GM06990 (cell line): ENCODE measurements around the gene CST4.

Experiments
- DNase-seq: peaks from one replicate; pipeline ENCODE4 v3.0.0-alpha.2; 2011; ENCODE audit not compliant: insufficient read length; ENCODE audit errors: extremely low read depth
- H3K27me3 ChIP-seq: replicated peaks from 2 replicates; pipeline ENCODE4 v1.6.0; 2011; ENCODE audit warnings: low read length; ENCODE audit not compliant: control insufficient read depth, insufficient read depth
- H3K36me3 ChIP-seq: 2 replicates; pipeline ENCODE4 v1.5.1; 2011; ENCODE audit warnings: low read length; ENCODE audit not compliant: control insufficient read depth, insufficient read depth
- H3K4me3 ChIP-seq: replicated peaks from 2 replicates; pipeline ENCODE4 v1.5.1; 2011; ENCODE audit warnings: low read depth, mild to moderate bottlenecking, control low read depth, low read length
- TF ChIP-seq, protein P1 (sequence below): IDR thresholded peaks from 2 replicates; pipeline ENCODE4 v1.5.1; 2011; ENCODE audit warnings: low read length, control low read depth, mild to moderate bottlenecking, inconsistent platforms; ENCODE audit not compliant: insufficient read depth, poor library complexity, severe bottlenecking

Gene CST4

DNA sequence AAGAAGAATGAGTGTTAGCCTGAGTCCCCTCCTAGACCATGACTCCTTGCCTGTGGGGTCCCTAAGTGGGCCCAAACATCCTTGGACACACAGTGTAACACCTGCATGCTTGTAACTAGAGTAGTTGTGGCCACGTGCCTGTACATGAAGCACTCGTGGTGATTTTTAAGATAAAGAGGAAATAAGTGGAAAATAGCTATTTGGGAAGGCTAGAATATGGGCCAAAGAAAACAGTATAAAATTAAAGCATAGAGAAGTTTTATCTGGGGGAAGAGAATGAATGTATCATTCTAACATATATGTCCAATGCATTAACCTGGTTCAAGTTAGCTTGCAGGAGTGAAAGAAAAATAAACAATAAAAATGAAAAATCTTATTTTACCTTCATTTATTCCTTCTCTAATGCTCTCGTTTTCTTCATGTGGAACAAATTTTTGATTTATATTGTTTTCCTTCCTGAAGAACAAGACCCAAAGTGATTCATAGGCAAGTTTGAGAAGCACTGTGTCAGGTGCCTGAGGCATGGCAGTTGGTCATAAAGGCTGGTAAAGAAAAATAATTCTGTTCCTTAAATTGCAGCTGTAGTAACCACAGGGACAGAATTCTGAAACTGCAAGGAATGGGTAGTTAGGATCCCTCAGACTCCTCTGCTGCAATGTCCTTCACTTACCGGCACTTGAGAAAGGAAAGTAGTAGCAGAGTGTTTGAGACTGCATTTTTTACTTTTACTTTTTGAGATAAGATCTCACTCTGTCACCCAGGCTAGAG lies 42.5 kb downstream of the CST4 start:
- no peak for DNase-seq
- no peaks in the 10 kb centered on the region for H3K27me3 ChIP-seq
- no peaks in the 10 kb centered on the region for H3K36me3 ChIP-seq
- TF ChIP-seq, protein P1, sequence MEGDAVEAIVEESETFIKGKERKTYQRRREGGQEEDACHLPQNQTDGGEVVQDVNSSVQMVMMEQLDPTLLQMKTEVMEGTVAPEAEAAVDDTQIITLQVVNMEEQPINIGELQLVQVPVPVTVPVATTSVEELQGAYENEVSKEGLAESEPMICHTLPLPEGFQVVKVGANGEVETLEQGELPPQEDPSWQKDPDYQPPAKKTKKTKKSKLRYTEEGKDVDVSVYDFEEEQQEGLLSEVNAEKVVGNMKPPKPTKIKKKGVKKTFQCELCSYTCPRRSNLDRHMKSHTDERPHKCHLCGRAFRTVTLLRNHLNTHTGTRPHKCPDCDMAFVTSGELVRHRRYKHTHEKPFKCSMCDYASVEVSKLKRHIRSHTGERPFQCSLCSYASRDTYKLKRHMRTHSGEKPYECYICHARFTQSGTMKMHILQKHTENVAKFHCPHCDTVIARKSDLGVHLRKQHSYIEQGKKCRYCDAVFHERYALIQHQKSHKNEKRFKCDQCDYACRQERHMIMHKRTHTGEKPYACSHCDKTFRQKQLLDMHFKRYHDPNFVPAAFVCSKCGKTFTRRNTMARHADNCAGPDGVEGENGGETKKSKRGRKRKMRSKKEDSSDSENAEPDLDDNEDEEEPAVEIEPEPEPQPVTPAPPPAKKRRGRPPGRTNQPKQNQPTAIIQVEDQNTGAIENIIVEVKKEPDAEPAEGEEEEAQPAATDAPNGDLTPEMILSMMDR, result no peak
- no peak overlapping the region for H3K4me3 ChIP-seq

DNA sequence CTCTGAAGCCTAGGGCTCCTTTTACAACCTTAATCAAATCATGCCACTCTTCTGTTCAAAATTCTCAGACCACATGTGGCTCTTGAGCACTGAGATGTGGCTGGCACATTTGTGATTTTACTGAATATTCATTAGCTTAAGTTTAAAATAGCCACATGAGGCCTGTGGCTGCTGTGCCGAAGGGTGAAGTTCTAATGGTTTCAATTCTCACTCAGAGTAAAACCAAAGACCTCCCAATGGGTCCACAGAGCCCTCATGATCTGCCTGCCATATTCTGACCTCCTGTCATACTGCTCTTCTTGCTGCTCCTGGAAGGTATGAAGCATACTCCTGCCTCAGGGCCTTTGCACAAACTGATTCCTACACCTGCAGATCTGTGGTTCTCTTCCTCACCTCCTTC lies 43.3 kb downstream of the CST4 start:
- DNase-seq, result no peak
- TF ChIP-seq, protein P1, result no peak
- no peaks in the 10 kb centered on the region for H3K36me3 ChIP-seq
- no peaks in the 10 kb centered on the region for H3K27me3 ChIP-seq
- H3K4me3 ChIP-seq, result no peak overlapping the region

DNA sequence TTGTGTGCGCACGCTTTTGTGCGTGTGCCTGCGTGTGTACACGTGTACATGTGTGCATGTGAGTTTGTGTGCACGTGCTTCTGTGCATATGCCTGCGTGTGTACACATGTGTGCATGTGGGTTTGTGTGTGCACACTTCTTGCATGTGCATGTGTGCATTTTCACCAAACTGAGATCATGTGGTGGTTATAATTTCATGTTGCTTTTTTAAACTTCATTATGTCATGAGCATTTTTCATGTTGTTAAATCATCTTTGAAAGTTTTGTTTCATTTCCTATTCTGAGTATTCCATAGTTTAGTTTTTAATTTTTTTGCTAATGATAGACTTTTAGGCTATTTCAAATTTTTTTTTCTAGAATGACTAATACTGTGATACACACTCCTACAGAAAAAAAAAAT lies 44.7 kb downstream of the CST4 start:
- TF ChIP-seq, protein P1, result no peak
- Histone ChIP-seq H3K27me3 (no peaks in the 10 kb centered on the region), H3K4me3 (no peak overlapping the region), H3K36me3 (no peaks in the 10 kb centered on the region)
- no peak for DNase-seq

DNA sequence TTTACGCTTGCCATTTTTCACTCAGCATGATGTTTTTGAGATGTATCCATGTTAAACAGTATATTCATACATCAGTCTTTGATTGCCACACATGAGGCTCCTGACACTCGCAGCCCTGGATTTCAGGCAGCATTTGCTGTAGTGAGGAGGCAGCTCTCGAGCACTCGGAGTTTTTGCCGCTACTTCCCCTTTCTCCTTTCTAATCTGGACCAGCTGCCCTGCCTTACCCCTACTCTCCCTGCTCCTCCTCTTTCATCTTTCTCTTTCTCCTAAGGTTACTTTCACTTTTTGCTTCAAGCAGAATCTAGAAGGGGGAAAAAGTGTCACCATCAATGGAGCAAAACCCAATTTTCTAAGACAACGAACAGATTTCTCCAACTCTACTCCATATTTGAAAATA lies 45.2 kb downstream of the CST4 start:
- no peaks in the 10 kb centered on the region for H3K27me3 ChIP-seq
- no peak for DNase-seq
- no peaks in the 10 kb centered on the region for H3K36me3 ChIP-seq
- TF ChIP-seq, protein P1, result no peak
- H3K4me3 ChIP-seq, result no peak overlapping the region

DNA sequence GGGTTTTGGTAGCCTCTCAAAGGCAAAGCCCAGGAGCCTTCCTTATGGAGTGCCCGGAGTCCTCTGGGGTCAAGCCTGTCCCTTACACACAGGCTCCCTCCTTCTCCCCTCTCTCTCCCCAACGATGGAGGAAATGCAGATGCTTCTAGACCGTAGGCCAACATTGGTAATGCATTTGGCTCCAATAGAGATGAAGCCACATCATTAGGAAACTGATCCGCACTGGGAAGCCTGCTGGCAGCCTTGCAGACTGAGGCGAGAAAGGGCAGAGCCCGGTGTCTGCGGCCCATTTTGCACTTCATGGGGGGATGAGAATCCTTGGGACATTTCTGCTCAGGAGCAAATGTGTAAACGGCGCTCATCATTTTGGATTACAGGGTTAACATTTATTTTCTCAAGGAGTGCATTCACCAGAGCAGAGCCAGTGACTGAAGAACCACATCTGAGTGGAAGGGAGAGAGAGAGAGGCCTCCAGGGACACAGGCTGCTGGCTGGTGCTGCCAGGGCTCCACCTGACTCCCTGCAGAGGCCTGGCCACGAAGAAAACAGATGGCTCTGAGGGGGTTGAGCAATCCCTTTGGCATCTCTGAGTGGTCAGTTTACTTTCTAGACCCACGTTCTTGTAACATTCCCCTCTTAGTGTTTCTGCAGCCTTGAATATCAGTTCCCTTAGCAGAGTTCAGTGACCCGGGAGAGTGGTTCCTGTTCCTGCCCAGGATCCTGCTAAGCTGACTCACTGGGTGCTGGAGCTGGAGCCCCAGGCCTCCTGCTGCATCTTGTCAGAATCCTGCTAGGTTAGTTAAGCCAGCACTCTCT lies 46.7 kb downstream of the CST4 start:
- Histone ChIP-seq H3K27me3 (no peaks in the 10 kb centered on the region), H3K36me3 (no peaks in the 10 kb centered on the region), H3K4me3 (no peak overlapping the region)
- TF ChIP-seq, protein P1, result no peak
- DNase-seq, result no peak
